Psoas muscle (tissue), 8 donors: ENCODE results near the gene LRRC26. TPM values are rescaled to one million over a fixed set of nuclear protein-coding genes. Genes with fewer than 3 reads are reported as not detected.

Source experiments
- ATAC-seq, 4 donors: fragments of 200-7000 bp; cut with Tn5 transposase; one replicate each; pipeline ENCODE4 v1.9.1; 2020; ENCODE audit warnings: moderate library complexity in 3 of 4, mild to moderate bottlenecking in 2 of 4
- DNase-seq, 2 donors: peaks; one replicate each; pipeline ENCODE4 v3.0.0-alpha.2; 2020
- H3K27ac ChIP-seq: fragments of 200-600 bp; one replicate; pipeline ENCODE4 v1.8.0; 2022
- H3K27me3 ChIP-seq, 3 donors: fragments of 200-600 bp in 1 of 3; one replicate each; pipeline versions ENCODE4 v1.6.1 to v1.8.0; 2013 to 2022; ENCODE audit warnings: low read length in 2 of 3, mild to moderate bottlenecking in 2 of 3, moderate library complexity in 1 of 3; ENCODE audit not compliant: insufficient read depth in 3 of 3
- H3K36me3 ChIP-seq, 2 donors: fragments of 200-600 bp in 1 of 2; one replicate each; pipeline versions ENCODE4 v1.6.1 to v1.8.0; 2013 to 2022; ENCODE audit warnings: low read depth in 1 of 2, mild to moderate bottlenecking in 1 of 2, moderate library complexity in 1 of 2; ENCODE audit not compliant: insufficient read depth in 1 of 2
- H3K4me1 ChIP-seq: fragments of 200-600 bp; one replicate; pipeline ENCODE4 v1.8.0; 2022
- H3K4me3 ChIP-seq: fragments of 200-600 bp; one replicate; pipeline ENCODE4 v1.8.0; 2022; ENCODE audit warnings: mild to moderate bottlenecking
- H3K9me3 ChIP-seq: fragments of 200-600 bp; one replicate; pipeline ENCODE4 v1.8.0; 2022
- CTCF ChIP-seq: fragments of 200-600 bp; IDR thresholded peaks from one replicate; pipeline ENCODE4 v1.8.0; 2022; ENCODE audit warnings: antibody characterized with exemption
- whole genome bisulfite sequencing, 3 donors: extraction: QIAGEN DNeasy Blood & Tissue Kit; methylation state at CpG; one replicate each; pipeline versions ENCODE4 v1.1.6 to v1.1.7; 2013; 5-methylcytosine and 5-hydroxymethylcytosine counted together
- intact Hi-C, 2 donors: fragments of 100-400 bp; cut with DNase I; formaldehyde crosslinking; loops; one replicate each; pipeline versions ENCODE4 v1.11.0 to v1.14.2; 2022
- polyA plus RNA-seq, 3 donors: library from polyadenylated mRNA; stranded (reverse); fragments of 200-250 nt; gene quantifications; one replicate each; pipeline ENCODE4 v1.2.3, GENCODE V29; 2013
- total RNA-seq, 4 donors: library from RNA; stranded (reverse); fragmentation: NEBNext Ultra II Directional in 2 of 4; extraction: Animal tissue kit (Norgen Biotek cat#: 25700) in 2 of 4; gene quantifications; one replicate each; pipeline versions ENCODE4 v1.2.1 to v1.2.4, GENCODE V29; 2021 to 2023
- donor health status: healthy with polysubstance abuse.
- donor health status: DM: no; HTN: no; CAD: no; lungs with moderate emphysema.
- donor health status: Bipolar disorder and iron deficiency.
- donor health status: healthy.
- donor health status: DM: yes; HTN: yes; CAD: no.
- donor health status: DM: no; HTN: no; CAD: no.
- donor health status: DM: no; HTN: no; CAD: no.
- donor health status: DM: yes; HTN: yes; CAD: no.

LRRC26 gene
- total and polyA plus RNA-seq, 7 donors: not detected

- Histone ChIP-seq H3K4me1 (peaks cover 13% of the 10 kb centered on the region), H3K27me3 (peaks cover 0 to 39% (median 5%) of the 10 kb centered on the region in 3 donors), H3K9me3 (no peaks in the 10 kb centered on the region), H3K4me3 (peak overlapping the region; percentile 82), H3K36me3 (no peaks in the 10 kb centered on the region), H3K27ac (no peak overlapping the region)
- 4 to 6% (median 6%) methylated on average over 47 to 58 of the region's 58 CpGs for WGBS, 3 donors
- ATAC-seq: peak in 1 of 4 donors; percentile 7
- DNase-seq: no peak
- intact Hi-C loops: no loop called here
- no peak for TF ChIP-seq CTCF
Measured at GRCh38 chr9:137130176-137130755, 39.6 kb downstream of the LRRC26 start.

GRCh38 chr9:137129456-137130175, 40.2 kb downstream of the LRRC26 start:
- Histone ChIP-seq H3K9me3 (no peaks in the 10 kb centered on the region), H3K4me1 (peaks cover 13% of the 10 kb centered on the region), H3K27ac (no peak overlapping the region), H3K4me3 (peak overlapping the region; percentile 82), H3K27me3 (peaks cover 0 to 35% (median 5%) of the 10 kb centered on the region in 3 donors), H3K36me3 (no peaks in the 10 kb centered on the region)
- intact Hi-C loops: no loop called here
- TF ChIP-seq CTCF: no peak
- 1% methylated on average over 71 to 86 of the region's 86 CpGs for WGBS, 3 donors
- DNase-seq: peak; percentile 87 to 91
- peak; percentile 99 for ATAC-seq

GRCh38 chr9:137128862-137129455, 40.9 kb downstream of the LRRC26 start:
- DNase-seq (no peak), ATAC-seq (peak; percentile 15 to 53 (median 35))
- H3K36me3 ChIP-seq: no peaks in the 10 kb centered on the region
- H3K4me3 ChIP-seq: peak overlapping the region; percentile 82
- no peaks in the 10 kb centered on the region for H3K9me3 ChIP-seq
- intact Hi-C loops: no loop called here
- WGBS, 3 donors: 17 to 22% (median 18%) methylated on average over 33 to 37 of the region's 37 CpGs
- peaks cover 0 to 28% (median 5%) of the 10 kb centered on the region in 3 donors for H3K27me3 ChIP-seq
- H3K27ac ChIP-seq: no peak overlapping the region
- TF ChIP-seq CTCF: no peak
- peaks cover 13% of the 10 kb centered on the region for H3K4me1 ChIP-seq

GRCh38 chr9:137128158-137128861, 41.5 kb downstream of the LRRC26 start:
- no peak for ATAC-seq

More at GRCh38 chr9:137128158-137128861, 41.5 kb downstream of the LRRC26 start:
- Histone ChIP-seq H3K9me3 (no peaks in the 10 kb centered on the region), H3K4me3 (peak overlapping the region; percentile 82), H3K4me1 (peaks cover 13% of the 10 kb centered on the region), H3K27ac (no peak overlapping the region), H3K27me3 (peaks cover 0 to 22% (median 5%) of the 10 kb centered on the region in 3 donors), H3K36me3 (no peaks in the 10 kb centered on the region)
- intact Hi-C loops: no loop called here
- 43 to 62% (median 49%) methylated on average over 17 to 19 of the region's 19 CpGs for WGBS, 3 donors
- no peak for DNase-seq
- TF ChIP-seq CTCF: no peak
